Lung (tissue), 12 donors: ENCODE results near the gene ELK4. TPM values are rescaled to one million over a fixed set of nuclear protein-coding genes. Genes with fewer than 3 reads are reported as not detected.

ENCODE experiments used
- ATAC-seq: fragments of 200-7000 bp; cut with Tn5 transposase; one replicate; pipeline ENCODE4 v1.9.1; 2020; ENCODE audit warnings: moderate number of reproducible peaks; ENCODE audit not compliant: insufficient read depth, low FRiP score
- DNase-seq, 3 donors: peaks; one replicate each; pipeline ENCODE4 v3.0.0-alpha.2; 2013 to 2017
- H3K27ac ChIP-seq, 2 donors: one replicate each; pipeline ENCODE4 v1.5.1; 2013; ENCODE audit warnings: mild to moderate bottlenecking in 2 of 2, moderate library complexity in 2 of 2, control low read depth in 1 of 2, inconsistent platforms in 1 of 2, low read depth in 1 of 2, low read length in 1 of 2
- H3K27me3 ChIP-seq, 3 donors: one replicate each; pipeline ENCODE4 v1.5.1; 2013; ENCODE audit warnings: low read length in 2 of 3; ENCODE audit not compliant: control insufficient read depth in 3 of 3, insufficient read depth in 3 of 3
- H3K36me3 ChIP-seq, 4 donors: one replicate each; pipeline ENCODE4 v1.5.1; 2013; ENCODE audit warnings: low read length in 4 of 4, mild to moderate bottlenecking in 1 of 4, moderate library complexity in 1 of 4; ENCODE audit not compliant: control insufficient read depth in 4 of 4, insufficient read depth in 4 of 4
- H3K4me1 ChIP-seq, 5 donors: one replicate each; pipeline ENCODE4 v1.5.1; 2013; ENCODE audit warnings: low read length in 5 of 5, mild to moderate bottlenecking in 2 of 5, moderate library complexity in 1 of 5; ENCODE audit not compliant: control insufficient read depth in 5 of 5, insufficient read depth in 5 of 5
- H3K4me3 ChIP-seq: one replicate; pipeline ENCODE4 v1.5.1; 2013; ENCODE audit warnings: mild to moderate bottlenecking, control low read depth, moderate library complexity
- H3K9ac ChIP-seq, 2 donors: one replicate each; pipeline ENCODE4 v1.5.1; 2013; ENCODE audit warnings: low read length in 2 of 2, control low read depth in 1 of 2; ENCODE audit not compliant: insufficient read depth in 1 of 2
- H3K9me3 ChIP-seq, 4 donors: one replicate each; pipeline ENCODE4 v1.5.1; 2013; ENCODE audit warnings: low read length in 3 of 4, mild to moderate bottlenecking in 1 of 4, moderate library complexity in 1 of 4; ENCODE audit not compliant: control insufficient read depth in 4 of 4, insufficient read depth in 3 of 4
- CTCF ChIP-seq: IDR thresholded peaks from 2 replicates; pipeline ENCODE4 v1.5.1; 2012; ENCODE audit warnings: mild to moderate bottlenecking; ENCODE audit errors: control extremely low read depth, extremely low read depth
- WGBS, 2 donors: extraction: QIAGEN DNeasy Blood & Tissue Kit; methylation state at CpG; one replicate each; pipeline ENCODE4 v1.1.7; 2013; 5-methylcytosine and 5-hydroxymethylcytosine counted together
- polyA plus RNA-seq, 2 donors: library from polyadenylated mRNA; stranded (reverse); fragments of 200-250 nt; gene quantifications; one replicate each; pipeline ENCODE4 v1.2.1, GENCODE V29; 2013
- total RNA-seq, 2 donors: library from RNA; depleted of rRNA in 1 of 2; stranded (reverse); fragments of >200 nt in 1 of 2; gene quantifications; one replicate each; pipeline ENCODE4 v1.2.1, GENCODE V29; 2014 to 2021
- donor health status: control.
- donor health status: control.
- donor health status: Bipolar disorder and iron deficiency.
- donor health status: healthy.
- donor health status: DM: yes; HTN: yes; CAD: no.

ELK4 gene
- total and polyA plus RNA-seq, 4 donors: 5.0 to 46.7 (median 17.8) TPM

- Histone ChIP-seq H3K27me3 (no peaks in the 10 kb centered on the region), H3K36me3 (no peaks in the 10 kb centered on the region), H3K9me3 (peaks cover 0 to 3% (median 0%) of the 10 kb centered on the region in 4 donors), H3K4me1 (peaks cover 0 to 48% (median 6%) of the 10 kb centered on the region in 5 donors), H3K9ac (no peak overlapping the region), H3K4me3 (no peak overlapping the region), H3K27ac (no peak overlapping the region)
- DNase-seq (no peak), ATAC-seq (no peak)
- no peak for TF ChIP-seq CTCF
- 59 to 72% methylated on average over 5 of the region's 5 CpGs for WGBS, 2 donors
Measured at GRCh38 chr1:205668951-205669340, 37.1 kb upstream of the ELK4 start.

GRCh38 chr1:205667909-205668643, 36.3 kb upstream of the ELK4 start:
- H3K4me3 ChIP-seq: no peak overlapping the region
- H3K4me1 ChIP-seq: peaks cover 0 to 45% (median 6%) of the 10 kb centered on the region in 5 donors
- H3K27ac ChIP-seq: no peak overlapping the region
- H3K9ac ChIP-seq: no peak overlapping the region
- TF ChIP-seq CTCF: no peak
- 86 to 90% methylated on average over 11 of the region's 11 CpGs for WGBS, 2 donors
- no peaks in the 10 kb centered on the region for H3K27me3 ChIP-seq
- DNase-seq (no peak), ATAC-seq (no peak)
- H3K9me3 ChIP-seq: peaks cover 0 to 3% (median 0%) of the 10 kb centered on the region in 4 donors
- H3K36me3 ChIP-seq: peaks cover 0 to 3% (median 0%) of the 10 kb centered on the region in 4 donors

- Histone ChIP-seq H3K4me1 (peaks cover 0 to 45% (median 6%) of the 10 kb centered on the region in 5 donors), H3K9me3 (peaks cover 0 to 3% (median 0%) of the 10 kb centered on the region in 4 donors), H3K27ac (no peak overlapping the region), H3K27me3 (no peaks in the 10 kb centered on the region), H3K36me3 (peaks cover 0 to 8% (median 1%) of the 10 kb centered on the region in 4 donors), H3K9ac (no peak overlapping the region), H3K4me3 (no peak overlapping the region)
- WGBS, 2 donors: 90 to 96% methylated on average over 6 of the region's 6 CpGs
- TF ChIP-seq CTCF: no peak
- ATAC-seq (no peak), DNase-seq (no peak)
Measured at GRCh38 chr1:205666372-205667166, 34.8 kb upstream of the ELK4 start.
